H9 (cell line): ENCODE results near the gene CAPN12. TPM values are rescaled to one million over a fixed set of nuclear protein-coding genes. Genes with fewer than 3 reads are reported as not detected.

Experiments used
- DNase-seq: peaks from one replicate; pipeline ENCODE4 v3.0.0-alpha.2; 2017
- H2AFZ ChIP-seq: one replicate; pipeline ENCODE4 v1.6.1; 2013; ENCODE audit warnings: mild to moderate bottlenecking, low read length, control low read depth, moderate library complexity
- H2AK5ac ChIP-seq: 2 replicates; pipeline ENCODE4 v1.6.1; 2013; ENCODE audit warnings: low read length, control low read depth, mixed read lengths; ENCODE audit not compliant: insufficient read length
- H2BK120ac ChIP-seq: one replicate; pipeline ENCODE4 v1.6.1; 2013; ENCODE audit warnings: low read depth, mild to moderate bottlenecking, low read length, control low read depth, inconsistent platforms; ENCODE audit not compliant: poor library complexity, severe bottlenecking
- H2BK12ac ChIP-seq: 2 replicates; pipeline ENCODE4 v1.6.1; 2013; ENCODE audit warnings: low read length, control low read depth, mixed read lengths, low read depth; ENCODE audit not compliant: insufficient read length
- H2BK15ac ChIP-seq: 2 replicates; pipeline ENCODE4 v1.6.1; 2013; ENCODE audit warnings: low read depth, low read length, control low read depth
- H2BK20ac ChIP-seq: one replicate; pipeline ENCODE4 v1.6.1; 2013; ENCODE audit warnings: low read depth, mild to moderate bottlenecking, low read length, control low read depth, inconsistent platforms; ENCODE audit not compliant: poor library complexity, severe bottlenecking
- H2BK5ac ChIP-seq: 2 replicates; pipeline ENCODE4 v1.6.1; 2013; ENCODE audit warnings: low read length, control low read depth, mixed read lengths; ENCODE audit not compliant: insufficient read length
- H3K14ac ChIP-seq: 2 replicates; pipeline ENCODE4 v1.6.1; 2013; ENCODE audit warnings: low read length, control low read depth; ENCODE audit not compliant: insufficient read depth
- H3K18ac ChIP-seq: 2 replicates; pipeline ENCODE4 v1.6.1; 2013; ENCODE audit warnings: low read depth, mild to moderate bottlenecking, mixed read lengths, low read length, control low read depth; ENCODE audit not compliant: insufficient read length
- H3K23ac ChIP-seq: 2 replicates; pipeline ENCODE4 v1.6.1; 2013; ENCODE audit warnings: low read length, control low read depth, mixed read lengths, low read depth; ENCODE audit not compliant: insufficient read length
- H3K23me2 ChIP-seq: 2 replicates; pipeline ENCODE4 v1.6.1; 2013; ENCODE audit warnings: low read depth, mild to moderate bottlenecking, mixed read lengths, low read length, control low read depth; ENCODE audit not compliant: insufficient read length, poor library complexity, severe bottlenecking
- H3K27ac ChIP-seq: 2 replicates; pipeline ENCODE4 v1.5.1; 2013; ENCODE audit warnings: low read length, control low read depth, mixed read lengths, low read depth; ENCODE audit not compliant: insufficient read length
- H3K27me3 ChIP-seq: 2 replicates; pipeline ENCODE4 v1.6.1; 2013; ENCODE audit warnings: low read length, control low read depth, inconsistent platforms; ENCODE audit not compliant: insufficient read depth
- H3K4ac ChIP-seq: 2 replicates; pipeline ENCODE4 v1.6.1; 2013; ENCODE audit warnings: low read depth, mild to moderate bottlenecking, control low read depth, inconsistent platforms, low read length, moderate library complexity
- H3K4me1 ChIP-seq: 2 replicates; pipeline ENCODE4 v1.6.1; 2013; ENCODE audit warnings: low read length, control low read depth, inconsistent platforms; ENCODE audit not compliant: insufficient read depth
- H3K4me2 ChIP-seq: 2 replicates; pipeline ENCODE4 v1.6.1; 2013; ENCODE audit warnings: low read length, control low read depth, mixed read lengths; ENCODE audit not compliant: insufficient read length, insufficient read depth
- H3K56ac ChIP-seq: 2 replicates; pipeline ENCODE4 v1.6.1; 2013; ENCODE audit warnings: low read depth, mild to moderate bottlenecking, mixed read lengths, low read length, control low read depth; ENCODE audit not compliant: insufficient read length
- H3K79me1 ChIP-seq: 2 replicates; pipeline ENCODE4 v1.6.1; 2013; ENCODE audit warnings: low read depth, mild to moderate bottlenecking, moderate library complexity, low read length, control low read depth, inconsistent platforms; ENCODE audit not compliant: insufficient read depth, poor library complexity, severe bottlenecking
- H3K79me2 ChIP-seq: 2 replicates; pipeline ENCODE4 v1.6.1; 2013; ENCODE audit warnings: low read length, control low read depth, inconsistent platforms; ENCODE audit not compliant: insufficient read depth
- H3K9ac ChIP-seq: 2 replicates; pipeline ENCODE4 v1.6.1; 2013; ENCODE audit warnings: low read length, control low read depth, mixed read lengths; ENCODE audit not compliant: insufficient read length; ENCODE audit errors: extremely low read depth
- H3K9me3 ChIP-seq: one replicate; pipeline ENCODE4 v1.6.1; 2013; ENCODE audit warnings: low read depth, low read length, inconsistent platforms; ENCODE audit not compliant: control insufficient read depth
- H3T11ph ChIP-seq: one replicate; pipeline ENCODE4 v1.6.1; 2013; ENCODE audit warnings: mild to moderate bottlenecking, low read length, control low read depth, inconsistent platforms
- H4K20me1 ChIP-seq: one replicate; pipeline ENCODE4 v1.6.1; 2013; ENCODE audit not compliant: control insufficient read depth, insufficient read length, insufficient read depth
- H4K5ac ChIP-seq: 2 replicates; pipeline ENCODE4 v1.6.1; 2013; ENCODE audit warnings: low read depth, mild to moderate bottlenecking, mixed read lengths, low read length, control low read depth; ENCODE audit not compliant: insufficient read length
- H4K8ac ChIP-seq: replicated peaks from 2 replicates; pipeline ENCODE4 v1.6.1; 2013; ENCODE audit warnings: low read length, control low read depth, mixed read lengths, low read depth; ENCODE audit not compliant: insufficient read length
- H4K91ac ChIP-seq: 2 replicates; pipeline ENCODE4 v1.6.1; 2013; ENCODE audit warnings: low read depth, mild to moderate bottlenecking, moderate library complexity, mixed read lengths, low read length, control low read depth; ENCODE audit not compliant: insufficient read length
- H3K27ac Mint-ChIP-seq, 3 experiments: 2 replicates in 2 of 3; 3 replicates in 1 of 3; pipeline ENCODE4 v1.8.0; 2020 to 2021; ENCODE audit warnings: mixed read lengths in 3 of 3, mild to moderate bottlenecking in 1 of 3, moderate library complexity in 1 of 3
- H3K27me3 Mint-ChIP-seq: 2 replicates; pipeline ENCODE4 v1.8.0; 2021; ENCODE audit warnings: low read depth, mild to moderate bottlenecking, moderate library complexity, mixed read lengths
- H3K36me3 Mint-ChIP-seq, 3 experiments: 2 replicates in 2 of 3; 3 replicates in 1 of 3; pipeline ENCODE4 v1.8.0; 2020 to 2021; ENCODE audit warnings: low read depth in 3 of 3, mixed read lengths in 3 of 3; ENCODE audit not compliant: insufficient read depth in 1 of 3
- H3K4me1 Mint-ChIP-seq, 2 experiments: 2 replicates each; pipeline ENCODE4 v1.8.0; 2020; ENCODE audit warnings: mixed read lengths in 2 of 2
- H3K4me3 Mint-ChIP-seq, 2 experiments: 2 replicates in 1 of 2; 3 replicates in 1 of 2; pipeline ENCODE4 v1.8.0; 2020 to 2021; ENCODE audit warnings: mild to moderate bottlenecking in 2 of 2, mixed read lengths in 2 of 2, moderate library complexity in 1 of 2
- H3K9me3 Mint-ChIP-seq, 2 experiments: 2 replicates in 1 of 2; 3 replicates in 1 of 2; pipeline ENCODE4 v1.8.0; 2020; ENCODE audit warnings: mild to moderate bottlenecking in 2 of 2, mixed read lengths in 2 of 2, moderate library complexity in 1 of 2
- CTCF ChIP-seq: fragments of 200-600 bp; sonication (generic); conservative IDR thresholded peaks from 3 replicates; pipeline ENCODE4 v1.8.0; 2021; ENCODE audit warnings: antibody characterized with exemption, mild to moderate bottlenecking
- WGBS: extraction: QIAGEN DNeasy Blood & Tissue Kit; methylation state at CpG from one replicate; pipeline ENCODE4 v1.1.7; 2013; ENCODE audit warnings: missing lambda C conversion rate, low lambda C conversion rate, mixed read lengths; ENCODE audit not compliant: insufficient read length; ENCODE audit errors: extremely low coverage; 5-methylcytosine and 5-hydroxymethylcytosine counted together
- total RNA-seq: library from RNA; stranded (reverse); gene quantifications from 2 replicates; pipeline ENCODE4 v1.2.1, GENCODE V29; 2021

Gene CAPN12
- total RNA-seq, 1 experiment from 2014 or later, result 10.5 TPM

DNA sequence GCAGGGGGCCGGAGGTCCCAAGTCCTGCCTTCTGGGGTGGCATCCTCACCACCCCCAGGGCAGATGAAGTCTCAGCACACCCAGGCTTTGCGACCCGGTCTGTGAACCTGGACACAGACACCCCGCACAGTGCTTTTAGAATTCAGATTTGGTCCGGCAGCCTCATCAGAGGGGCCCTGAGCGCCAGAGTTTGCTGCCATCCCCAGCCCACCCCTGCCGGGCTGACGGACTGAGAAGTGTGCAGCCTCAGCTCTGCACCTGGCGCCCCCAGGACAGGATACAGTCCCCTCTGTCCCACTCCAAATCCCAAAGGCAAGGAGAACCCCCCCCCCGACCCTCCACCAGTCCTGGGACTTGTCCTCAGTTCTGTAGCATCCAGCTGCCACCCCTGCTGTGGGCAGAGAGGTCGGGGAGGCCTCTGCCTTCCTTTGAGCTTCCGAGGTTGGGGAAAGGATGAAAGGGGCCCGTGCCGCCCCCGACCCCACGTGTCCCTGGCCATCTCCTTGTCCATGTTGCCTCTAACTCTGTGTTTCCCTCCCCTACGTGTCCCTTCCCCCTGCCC is 16.9 kb downstream of the CAPN12 start:
- no peaks in the 10 kb centered on the region for H3K27me3 ChIP-seq
- no peaks in the 10 kb centered on the region for H3K79me2 ChIP-seq
- H3K4ac ChIP-seq, result no peak overlapping the region
- no peak for TF ChIP-seq CTCF
- H2AFZ ChIP-seq, result no peak overlapping the region
- no peaks in the 10 kb centered on the region for H3K4me1 ChIP-seq
- H2BK5ac ChIP-seq, result no peak overlapping the region
- H3K36me3 Mint-ChIP-seq, result peaks cover 14 to 85% (median 80%) of the 10 kb centered on the region in 3 experiments; a peak in 6 of 7 replicates
- no peaks in the 10 kb centered on the region for H4K20me1 ChIP-seq
- no peak overlapping the region for H3K4me2 ChIP-seq
- H3K18ac ChIP-seq, result no peak overlapping the region
- H2BK20ac ChIP-seq, result no peak overlapping the region
- H3K9me3 ChIP-seq, result no peaks in the 10 kb centered on the region
- H2BK12ac ChIP-seq, result no peak overlapping the region
- H3K23ac ChIP-seq, result no peak overlapping the region
- H3K4me3 Mint-ChIP-seq, result no peak overlapping the region
- no peak overlapping the region for H3K9ac ChIP-seq
- H2AK5ac ChIP-seq, result no peak overlapping the region
- no peak overlapping the region for H3K56ac ChIP-seq
- no peak overlapping the region for H3T11ph ChIP-seq
- H2BK120ac ChIP-seq, result no peak overlapping the region
- H3K79me1 ChIP-seq, result no peaks in the 10 kb centered on the region
- H3K27me3 Mint-ChIP-seq, result no peaks in the 10 kb centered on the region
- no peak overlapping the region for H4K8ac ChIP-seq
- no CpG with 5 or more reads among the region's 17 CpGs for WGBS
- no peaks in the 10 kb centered on the region; a peak in 1 of 5 replicates for H3K9me3 Mint-ChIP-seq
- no peak overlapping the region for H4K91ac ChIP-seq
- H3K4me1 Mint-ChIP-seq, result peaks cover 2 to 5% of the 10 kb centered on the region in 2 experiments; a peak in 3 of 4 replicates
- H3K27ac ChIP-seq, result no peak overlapping the region
- no peak overlapping the region for H3K27ac Mint-ChIP-seq
- H4K5ac ChIP-seq, result no peak overlapping the region
- H3K14ac ChIP-seq, result no peak overlapping the region
- no peak overlapping the region for H2BK15ac ChIP-seq
- no peaks in the 10 kb centered on the region for H3K23me2 ChIP-seq
- DNase-seq, result no peak
